Transverse colon (tissue), 4 donors: ENCODE measurements around the gene OR3A1. TPM values are rescaled to one million over a fixed set of nuclear protein-coding genes. Genes with fewer than 3 reads are reported as not detected.
"Not testable (repeated sequence)": the region's sequence is repeated elsewhere in the genome, so short reads cannot be mapped to it uniquely, and the experiment has no call there.

ENCODE experiments used
- DNase-seq: peaks from one replicate; pipeline ENCODE4 v3.0.0-alpha.2; 2019
- H3K27ac ChIP-seq, 4 donors: fragments of 200-600 bp; sonication (generic); 2 replicates each; pipeline ENCODE4 v1.5.1; 2016 to 2018; ENCODE audit warnings: inconsistent platforms in 4 of 4
- H3K27me3 ChIP-seq: fragments of 200-600 bp; sonication (generic); 2 replicates; pipeline ENCODE4 v1.5.1; 2017; ENCODE audit warnings: inconsistent platforms
- H3K36me3 ChIP-seq, 4 donors: fragments of 200-600 bp; sonication (generic); 2 replicates each; pipeline ENCODE4 v1.5.1; 2017 to 2019; ENCODE audit warnings: inconsistent platforms in 4 of 4
- H3K4me1 ChIP-seq, 4 donors: fragments of 200-600 bp; sonication (generic); 2 replicates each; pipeline ENCODE4 v1.5.1; 2017 to 2020; ENCODE audit warnings: inconsistent platforms in 4 of 4
- H3K4me3 ChIP-seq, 4 donors: fragments of 200-600 bp; sonication (generic); 1 replicate in 1 of 4; 2 replicates in 3 of 4; pipeline versions ENCODE4 v1.5.1 to v1.6.1; 2017 to 2019; ENCODE audit warnings: inconsistent platforms in 4 of 4
- H3K9me3 ChIP-seq, 2 donors: fragments of 200-600 bp; sonication (generic); 2 replicates each; pipeline ENCODE4 v1.5.1; 2017 to 2019; ENCODE audit warnings: inconsistent platforms in 2 of 2
- CTCF ChIP-seq, 5 experiments: fragments of 200-600 bp in 3 of 5; fragments of 450-650 bp in 2 of 5; sonication (generic) in 3 of 5; IDR thresholded peaks; 1 replicate in 2 of 5; 2 replicates in 3 of 5; pipeline ENCODE4 v1.5.1; 2016 to 2017; ENCODE audit warnings: antibody characterized with exemption in 5 of 5, inconsistent platforms in 3 of 5, mild to moderate bottlenecking in 2 of 5, moderate library complexity in 1 of 5
- EP300 ChIP-seq: sonication (generic); formaldehyde crosslinking; IDR thresholded peaks from one replicate; pipeline ENCODE4 v1.6.1; 2017; ENCODE audit warnings: antibody characterized with exemption, low read depth
- POLR2A ChIP-seq: fragments of 450-650 bp; IDR thresholded peaks from one replicate; pipeline ENCODE4 v1.6.1; 2016; ENCODE audit warnings: antibody characterized with exemption, mild to moderate bottlenecking, moderate library complexity
- POLR2AphosphoS5 ChIP-seq, 3 donors: sonication (generic); formaldehyde crosslinking; IDR thresholded peaks; one replicate each; pipeline ENCODE4 v1.6.1; 2016; ENCODE audit warnings: antibody characterized with exemption in 3 of 3
- WGBS, 2 donors: methylation state at CpG; one replicate each; pipeline ENCODE4 v1.1.5; 2018; ENCODE audit warnings: low coverage in 1 of 2; 5-methylcytosine and 5-hydroxymethylcytosine counted together
- in situ Hi-C, 4 donors: fragments of 200-750 bp; cut with MboI; loops; one replicate each; pipeline versions ENCODE4 v1.15.0 to v1.15.1; 2017; ENCODE audit warnings: low sequenced_read_pairs in 3 of 4, low pct_ligation_motif_present in 1 of 4, low pct_unique_long_range_greater_than_20kb in 1 of 4
- intact Hi-C: fragments of 100-400 bp; cut with DNase I; formaldehyde crosslinking; loops from one replicate; pipeline ENCODE4 v1.15.1; 2023; ENCODE audit warnings: low total_unique reads
- total RNA-seq, 4 donors: library from RNA; depleted of rRNA; stranded (reverse); fragments of >200 nt; gene quantifications; one replicate each; pipeline ENCODE4 v1.1.0, GENCODE V29; 2016

The OR3A1 gene
- total RNA-seq: not detected

GRCh38 chr17:3298260-3298659 lies at the start of gene OR3A1:
Gene OR3A1 (minus strand): TSS chr17:3298360. CDS start chr17:3292582, 5,778 bp downstream.
- 84 to 91% methylated on average over 6 of the region's 6 CpGs for WGBS, 2 donors
- H3K4me1 ChIP-seq: no peaks in the 10 kb centered on the region
- intact Hi-C loops: no loop called here
- H3K36me3 ChIP-seq: no peaks in the 10 kb centered on the region
- in situ Hi-C loops: no loop called here
- TF ChIP-seq POLR2AphosphoS5 (IDR thresholded peaks at IDR 0.05) (no peak), POLR2A (no peak), EP300 (no peak), CTCF (IDR thresholded peaks at IDR 0.05) (no peak)
- peaks cover 5% of the 10 kb centered on the region for H3K27me3 ChIP-seq
- H3K4me3 ChIP-seq: no peak within 1 kb of the TSS
- no peak for DNase-seq
- no peaks in the 10 kb centered on the region for H3K9me3 ChIP-seq
- no peak within 1 kb of the TSS for H3K27ac ChIP-seq

DNA sequence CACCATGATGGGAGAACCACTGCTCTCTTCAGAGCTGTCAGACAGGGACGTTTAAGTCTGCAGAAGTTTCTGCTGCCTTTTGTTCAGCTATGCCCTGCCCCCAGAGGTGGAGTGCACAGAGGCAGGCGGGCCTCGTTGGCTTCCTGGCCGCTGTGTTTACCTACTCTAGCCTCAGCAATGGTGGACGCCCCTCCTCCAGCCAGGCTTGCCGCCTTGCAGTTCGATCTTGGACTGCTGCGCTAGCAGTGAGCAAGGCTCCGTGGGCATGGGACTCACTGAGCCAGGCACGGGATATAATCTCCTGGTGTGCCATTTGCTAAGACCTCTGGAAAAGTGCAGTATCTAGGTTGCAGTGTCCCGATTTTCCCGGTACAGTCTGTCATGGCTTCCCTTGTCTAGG lies 44.6 kb upstream of the OR3A1 start:
- H3K36me3 ChIP-seq, H3K9me3 ChIP-seq, H3K4me1 ChIP-seq, H3K27me3 ChIP-seq, intact Hi-C loops, H3K4me3 ChIP-seq, H3K27ac ChIP-seq, DNase-seq, in situ Hi-C loops: not testable (repeated sequence)
- WGBS, 2 donors: 89% methylated on average over 12 of the region's 12 CpGs; no CpG with 5 or more reads in 1 of the 2 donors

DNA sequence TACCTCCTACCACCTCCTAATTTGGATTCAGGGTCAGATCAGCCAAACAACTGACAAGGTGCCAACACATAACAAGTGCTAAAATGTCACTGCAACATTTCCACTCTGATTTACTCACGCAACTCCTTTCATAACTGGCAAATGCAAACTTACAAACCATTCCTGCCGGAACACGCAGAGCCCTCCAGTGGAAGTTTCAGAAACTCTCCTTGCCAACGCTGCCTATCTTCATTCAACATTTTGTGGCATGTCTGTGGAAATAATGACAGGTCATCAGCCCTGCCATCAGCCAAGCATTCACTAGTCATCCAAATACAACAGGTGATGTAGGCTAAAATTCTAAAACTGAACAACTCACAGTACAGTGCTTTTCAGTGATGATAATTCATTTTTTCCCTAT lies 37.7 kb upstream of the OR3A1 start:
- no peaks in the 10 kb centered on the region for H3K27me3 ChIP-seq
- H3K4me1 ChIP-seq: no peaks in the 10 kb centered on the region
- WGBS, 2 donors: 42 to 50% methylated on average over 4 of the region's 4 CpGs
- no peak for DNase-seq
- no peak overlapping the region for H3K27ac ChIP-seq
- in situ Hi-C loops: no loop called here
- intact Hi-C loops: no loop called here
- no peak overlapping the region for H3K4me3 ChIP-seq
- H3K9me3 ChIP-seq: no peaks in the 10 kb centered on the region
- no peaks in the 10 kb centered on the region for H3K36me3 ChIP-seq
- TF ChIP-seq POLR2AphosphoS5 (IDR thresholded peaks at IDR 0.05) (no peak), POLR2A (no peak), CTCF (IDR thresholded peaks at IDR 0.05) (no peak), EP300 (no peak)

- no peak overlapping the region for H3K27ac ChIP-seq
- no peaks in the 10 kb centered on the region for H3K36me3 ChIP-seq
- no peak overlapping the region for H3K4me3 ChIP-seq
- in situ Hi-C loops (loop anchor here in 1 of 4 donors (25.0 kb wide), 1 partner anchor 106 kb away; the partner anchor contains the start of gene OR1A1), intact Hi-C loops (no loop called here)
- no peaks in the 10 kb centered on the region for H3K4me1 ChIP-seq
- DNase-seq: no peak
- TF ChIP-seq POLR2AphosphoS5 (IDR thresholded peaks at IDR 0.05): no peak
- no peak for TF ChIP-seq POLR2A
- no peak for TF ChIP-seq CTCF (IDR thresholded peaks at IDR 0.05)
- TF ChIP-seq EP300: no peak
- H3K27me3 ChIP-seq: no peaks in the 10 kb centered on the region
- 48 to 57% methylated on average over 5 of the region's 5 CpGs for WGBS, 2 donors
- no peaks in the 10 kb centered on the region for H3K9me3 ChIP-seq
Observed at GRCh38 chr17:3318336-3318735, 20.2 kb upstream of the OR3A1 start.

DNA sequence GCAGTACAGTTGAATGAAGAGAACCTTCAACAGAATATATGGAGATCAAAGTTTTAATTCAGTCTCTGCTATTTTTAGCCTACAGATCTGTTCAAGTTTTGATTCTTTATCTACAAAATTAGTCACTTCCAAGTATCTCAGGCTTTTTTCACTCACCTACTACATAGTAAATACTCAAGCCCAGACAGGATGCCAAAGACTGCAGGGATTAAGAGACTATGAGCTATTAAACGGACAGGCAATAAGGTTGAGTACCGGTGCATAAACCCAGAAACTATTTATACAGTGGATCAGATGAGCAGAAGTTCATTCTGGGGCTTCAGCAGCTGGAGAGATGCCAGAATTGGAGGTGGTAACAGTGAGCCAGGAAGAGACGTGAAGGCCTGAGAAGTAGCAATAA lies 18.7 kb upstream of the OR3A1 start:
- 42 to 43% methylated on average over 3 of the region's 3 CpGs for WGBS, 2 donors

More for the DNA sequence above, 18.7 kb upstream of the OR3A1 start:
- Histone ChIP-seq H3K27me3 (no peaks in the 10 kb centered on the region), H3K36me3 (no peaks in the 10 kb centered on the region), H3K4me3 (no peak overlapping the region), H3K4me1 (no peaks in the 10 kb centered on the region), H3K9me3 (no peaks in the 10 kb centered on the region), H3K27ac (no peak overlapping the region)
- intact Hi-C loops: no loop called here
- DNase-seq: no peak
- TF ChIP-seq POLR2AphosphoS5 (IDR thresholded peaks at IDR 0.05) (no peak), CTCF (IDR thresholded peaks at IDR 0.05) (no peak), EP300 (no peak), POLR2A (no peak)
- in situ Hi-C loops: loop anchor here in 1 of 4 donors (25.0 kb wide), 1 partner anchor 105 kb away; the partner anchor contains the start of gene OR1A1
